ENCODE results near the gene UPK1A. TPM values are rescaled to one million over a fixed set of nuclear protein-coding genes. Genes with fewer than 3 reads are reported as not detected.
"Not testable (repeated sequence)": the region's sequence is repeated elsewhere in the genome, so short reads cannot be mapped to it uniquely, and the experiment has no call there.

Gene UPK1A
- total RNA-seq, 1 experiment from 2014 or later, result not detected

GRCh38 chr19:35675589-35676140 is 9.3 kb downstream of the UPK1A start:
- POLR2A ChIA-PET (ENCODE audit: low non-redundant PET), result interaction anchor here (0.6 to 0.7 kb wide), 2 partner anchors 118 to 134 kb away, joined by 3 to 8 read pairs; no protein-coding TSS in a partner anchor
- intact Hi-C loops (cut with micrococcal nuclease; ENCODE audit: unreplicated experiment), result no loop called here
- Histone ChIP-seq H3K27ac (ENCODE audit: low read depth, low read length, poor library complexity, severe bottlenecking) (no peak overlapping the region), H3K36me3 (ENCODE audit: insufficient read depth, low read length, poor library complexity, severe bottlenecking) (no peaks in the 10 kb centered on the region), H3K27me3 (replicated peaks; ENCODE audit: insufficient read depth, low read depth, low read length, poor library complexity) (peaks cover 24% of the 10 kb centered on the region), H3K4me1 (ENCODE audit: insufficient read depth, low read length, poor library complexity, severe bottlenecking) (no peaks in the 10 kb centered on the region), H3K4me3 (ENCODE audit: low read depth, low read length, poor library complexity, severe bottlenecking) (no peak overlapping the region), H3K9me3 (ENCODE audit: low read depth, low read length, poor library complexity, severe bottlenecking) (no peaks in the 10 kb centered on the region)
- DNase-seq (ENCODE audit: low spot score), result no peak
- no TSS peak for BruUV-seq (replicated peaks)
- CTCF ChIA-PET, result no interaction called here
- no peak for TF ChIP-seq CTCF (conservative IDR thresholded peaks at IDR 0.05; ENCODE audit: low read depth, low read length)
- TF ChIP-seq EZH2 (IDR thresholded peaks at IDR 0.05; ENCODE audit: borderline replicate concordance, low read depth, low read length, poor library complexity, severe bottlenecking), result no peak

GRCh38 chr19:35689836-35690235 is 23.5 kb downstream of the UPK1A start:
- BruUV-seq (replicated peaks), result no TSS peak
- Histone ChIP-seq H3K4me1 (ENCODE audit: insufficient read depth, low read length, poor library complexity, severe bottlenecking) (no peaks in the 10 kb centered on the region), H3K27ac (ENCODE audit: low read depth, low read length, poor library complexity, severe bottlenecking) (no peak overlapping the region), H3K36me3 (ENCODE audit: insufficient read depth, low read length, poor library complexity, severe bottlenecking) (no peaks in the 10 kb centered on the region), H3K27me3 (replicated peaks; ENCODE audit: insufficient read depth, low read depth, low read length, poor library complexity) (no peaks in the 10 kb centered on the region), H3K9me3 (ENCODE audit: low read depth, low read length, poor library complexity, severe bottlenecking) (no peaks in the 10 kb centered on the region), H3K4me3 (ENCODE audit: low read depth, low read length, poor library complexity, severe bottlenecking) (no peak overlapping the region)
- DNase-seq (ENCODE audit: low spot score), result no peak
- POLR2A ChIA-PET (ENCODE audit: low non-redundant PET), result no interaction called here
- no peak for TF ChIP-seq CTCF (conservative IDR thresholded peaks at IDR 0.05; ENCODE audit: low read depth, low read length)
- TF ChIP-seq EZH2 (IDR thresholded peaks at IDR 0.05; ENCODE audit: borderline replicate concordance, low read depth, low read length, poor library complexity, severe bottlenecking), result no peak
- CTCF ChIA-PET, result interaction anchor here (1.1 kb wide), 1 partner anchor 46 kb away, joined by 3 read pairs; no protein-coding TSS in a partner anchor
- intact Hi-C loops (cut with micrococcal nuclease; ENCODE audit: unreplicated experiment), result loop anchor here (5.0 kb wide), 1 partner anchor 132 kb away; no protein-coding TSS in a partner anchor

- H3K9me3 ChIP-seq (ENCODE audit: low read depth, low read length, poor library complexity, severe bottlenecking); BruUV-seq (replicated peaks); H3K36me3 ChIP-seq (ENCODE audit: insufficient read depth, low read length, poor library complexity, severe bottlenecking); H3K4me1 ChIP-seq (ENCODE audit: insufficient read depth, low read length, poor library complexity, severe bottlenecking); DNase-seq (ENCODE audit: low spot score); POLR2A ChIA-PET (ENCODE audit: low non-redundant PET); H3K4me3 ChIP-seq (ENCODE audit: low read depth, low read length, poor library complexity, severe bottlenecking); CTCF ChIA-PET; H3K27ac ChIP-seq (ENCODE audit: low read depth, low read length, poor library complexity, severe bottlenecking); H3K27me3 ChIP-seq (replicated peaks; ENCODE audit: insufficient read depth, low read depth, low read length, poor library complexity): not testable (repeated sequence)
- intact Hi-C loops (cut with micrococcal nuclease; ENCODE audit: unreplicated experiment), result loop anchor here (5.0 kb wide), 1 partner anchor 131 kb away; no protein-coding TSS in a partner anchor
Measured at GRCh38 chr19:35691106-35691505, 24.8 kb downstream of the UPK1A start.

GRCh38 chr19:35692010-35692409 is 25.7 kb downstream of the UPK1A start:
- H3K27ac ChIP-seq (ENCODE audit: low read depth, low read length, poor library complexity, severe bottlenecking), result no peak overlapping the region
- no peaks in the 10 kb centered on the region for H3K27me3 ChIP-seq (replicated peaks; ENCODE audit: insufficient read depth, low read depth, low read length, poor library complexity)
- intact Hi-C loops (cut with micrococcal nuclease; ENCODE audit: unreplicated experiment), result loop anchor here (2.0 to 5.0 kb wide), 2 partner anchors 130 to 241 kb away; no protein-coding TSS in a partner anchor
- no peak for DNase-seq (ENCODE audit: low spot score)
- H3K4me1 ChIP-seq (ENCODE audit: insufficient read depth, low read length, poor library complexity, severe bottlenecking), result no peaks in the 10 kb centered on the region
- H3K36me3 ChIP-seq (ENCODE audit: insufficient read depth, low read length, poor library complexity, severe bottlenecking), result no peaks in the 10 kb centered on the region
- TF ChIP-seq EZH2 (IDR thresholded peaks at IDR 0.05; ENCODE audit: borderline replicate concordance, low read depth, low read length, poor library complexity, severe bottlenecking) (no peak), CTCF (conservative IDR thresholded peaks at IDR 0.05; ENCODE audit: low read depth, low read length) (no peak)
- H3K9me3 ChIP-seq (ENCODE audit: low read depth, low read length, poor library complexity, severe bottlenecking), result no peaks in the 10 kb centered on the region
- no peak overlapping the region for H3K4me3 ChIP-seq (ENCODE audit: low read depth, low read length, poor library complexity, severe bottlenecking)
- ChIA-PET CTCF (interaction anchor here (0.6 kb wide), 1 partner anchor 56 kb away, joined by 4 read pairs; no protein-coding TSS in a partner anchor), POLR2A (ENCODE audit: low non-redundant PET) (no interaction called here)
- no TSS peak for BruUV-seq (replicated peaks)
